HEK293 (cell line): ENCODE data around the gene SART3.

Source experiments
- HOXA7 ChIP-seq: sonication (generic); formaldehyde crosslinking; IDR thresholded peaks from 2 replicates; pipeline ENCODE4 v1.8.1; 2022; ENCODE audit warnings: missing genetic modification reagents, borderline replicate concordance
- IKZF3 ChIP-seq: fragments of 450-650 bp; IDR thresholded peaks from 2 replicates; pipeline ENCODE4 v1.5.0; 2018; ENCODE audit warnings: missing biosample characterization, mild to moderate bottlenecking, missing genetic modification characterization, moderate library complexity
- OVOL3 ChIP-seq: fragments of 450-650 bp; formaldehyde crosslinking; IDR thresholded peaks from 2 replicates; pipeline ENCODE4 v1.5.1; 2016; ENCODE audit warnings: missing biosample characterization, missing genetic modification characterization
- SCRT1 ChIP-seq: fragments of 450-650 bp; formaldehyde crosslinking; IDR thresholded peaks from 2 replicates; pipeline ENCODE4 v1.5.1; 2016; ENCODE audit warnings: missing biosample characterization, missing genetic modification characterization, borderline replicate concordance
- SCRT2 ChIP-seq: fragments of 450-650 bp; formaldehyde crosslinking; IDR thresholded peaks from 2 replicates; pipeline ENCODE4 v1.5.1; 2016; ENCODE audit warnings: missing biosample characterization, missing genetic modification characterization
- YY2 ChIP-seq: fragments of 450-650 bp; formaldehyde crosslinking; IDR thresholded peaks from 2 replicates; pipeline ENCODE4 v1.5.1; 2016; ENCODE audit warnings: missing biosample characterization, missing genetic modification characterization
- ZFP3 ChIP-seq: fragments of 450-650 bp; formaldehyde crosslinking; IDR thresholded peaks from 2 replicates; pipeline ENCODE4 v1.5.1; 2016; ENCODE audit warnings: low read depth, missing biosample characterization, missing genetic modification characterization
- ZNF133 ChIP-seq: fragments of 450-650 bp; formaldehyde crosslinking; IDR thresholded peaks from 2 replicates; pipeline ENCODE4 v1.5.1; 2016; ENCODE audit warnings: missing biosample characterization, missing genetic modification characterization
- ZNF155 ChIP-seq: fragments of 450-650 bp; formaldehyde crosslinking; IDR thresholded peaks from 2 replicates; pipeline ENCODE4 v1.5.1; 2016; ENCODE audit warnings: missing biosample characterization, missing genetic modification characterization
- ZNF174 ChIP-seq: fragments of 450-650 bp; formaldehyde crosslinking; IDR thresholded peaks from 2 replicates; pipeline ENCODE4 v1.5.0; 2017; ENCODE audit warnings: missing biosample characterization, mild to moderate bottlenecking, missing genetic modification characterization
- ZNF175 ChIP-seq: fragments of 450-650 bp; formaldehyde crosslinking; IDR thresholded peaks from 2 replicates; pipeline ENCODE4 v1.5.1; 2016; ENCODE audit warnings: missing biosample characterization, missing genetic modification characterization
- ZNF211 ChIP-seq: fragments of 450-650 bp; formaldehyde crosslinking; IDR thresholded peaks from 2 replicates; pipeline ENCODE4 v1.5.1; 2016; ENCODE audit warnings: low read depth, missing biosample characterization, missing genetic modification characterization
- ZNF302 ChIP-seq: fragments of 450-650 bp; formaldehyde crosslinking; IDR thresholded peaks from 2 replicates; pipeline ENCODE4 v1.5.1; 2016; ENCODE audit warnings: missing biosample characterization, missing genetic modification characterization, low read depth
- ZNF311 ChIP-seq: fragments of 450-650 bp; formaldehyde crosslinking; IDR thresholded peaks from 2 replicates; pipeline ENCODE4 v1.5.1; 2017; ENCODE audit warnings: missing biosample characterization, missing genetic modification characterization, borderline replicate concordance
- ZNF426 ChIP-seq: fragments of 450-650 bp; formaldehyde crosslinking; IDR thresholded peaks from 2 replicates; pipeline ENCODE4 v1.5.1; 2017; ENCODE audit warnings: missing biosample characterization, missing genetic modification characterization, mild to moderate bottlenecking, inconsistent platforms, moderate library complexity
- ZNF529 ChIP-seq: fragments of 450-650 bp; formaldehyde crosslinking; IDR thresholded peaks from 2 replicates; pipeline ENCODE4 v1.5.1; 2017; ENCODE audit warnings: missing genetic modification characterization, missing biosample characterization; ENCODE audit not compliant: insufficient replicate concordance
- ZNF561 ChIP-seq: fragments of 450-650 bp; IDR thresholded peaks from 2 replicates; pipeline ENCODE4 v1.5.1; 2018; ENCODE audit warnings: missing biosample characterization, missing genetic modification characterization, borderline replicate concordance
- ZNF585B ChIP-seq: fragments of 450-650 bp; formaldehyde crosslinking; IDR thresholded peaks from 2 replicates; pipeline ENCODE4 v1.5.1; 2016; ENCODE audit warnings: missing biosample characterization, missing genetic modification characterization
- ZNF596 ChIP-seq: fragments of 450-650 bp; IDR thresholded peaks from 2 replicates; pipeline ENCODE4 v1.5.0; 2018; ENCODE audit warnings: missing biosample characterization, mild to moderate bottlenecking, missing genetic modification characterization, moderate library complexity
- ZNF654 ChIP-seq: fragments of 450-650 bp; formaldehyde crosslinking; IDR thresholded peaks from 2 replicates; pipeline ENCODE4 v1.5.1; 2016; ENCODE audit warnings: low read depth, missing biosample characterization, missing genetic modification characterization
- ZNF660 ChIP-seq: fragments of 450-650 bp; IDR thresholded peaks from 2 replicates; pipeline ENCODE4 v1.5.1; 2018; ENCODE audit warnings: missing biosample characterization, mild to moderate bottlenecking, missing genetic modification characterization
- ZNF707 ChIP-seq: fragments of 450-650 bp; formaldehyde crosslinking; IDR thresholded peaks from 2 replicates; pipeline ENCODE4 v1.5.1; 2016; ENCODE audit warnings: missing biosample characterization, missing genetic modification characterization
- ZNF76 ChIP-seq: fragments of 450-650 bp; formaldehyde crosslinking; IDR thresholded peaks from 2 replicates; pipeline ENCODE4; 2016; ENCODE audit warnings: low read depth, missing biosample characterization, missing genetic modification characterization, borderline replicate concordance
- ZNF791 ChIP-seq: fragments of 450-650 bp; formaldehyde crosslinking; IDR thresholded peaks from 2 replicates; pipeline ENCODE4 v1.5.1; 2016; ENCODE audit warnings: missing biosample characterization, missing genetic modification characterization
- ZNF792 ChIP-seq: fragments of 450-650 bp; formaldehyde crosslinking; IDR thresholded peaks from 2 replicates; pipeline ENCODE4 v1.5.1; 2016; ENCODE audit warnings: missing biosample characterization, missing genetic modification characterization
- ZSCAN16 ChIP-seq: fragments of 450-650 bp; formaldehyde crosslinking; IDR thresholded peaks from 2 replicates; pipeline ENCODE4 v1.5.1; 2016; ENCODE audit warnings: missing biosample characterization, missing genetic modification characterization
- ZSCAN23 ChIP-seq: fragments of 450-650 bp; formaldehyde crosslinking; IDR thresholded peaks from 2 replicates; pipeline ENCODE4 v1.5.1; 2016; ENCODE audit warnings: missing biosample characterization, missing genetic modification characterization
- TF ChIP-seq, protein P1 (sequence below): fragments of 450-650 bp; formaldehyde crosslinking; IDR thresholded peaks from 2 replicates; pipeline ENCODE4 v1.5.1; 2017; ENCODE audit warnings: missing biosample characterization, missing genetic modification characterization
- TF ChIP-seq, protein P2 (sequence below): fragments of 450-650 bp; formaldehyde crosslinking; IDR thresholded peaks from 2 replicates; pipeline ENCODE4 v1.5.1; 2016; ENCODE audit warnings: missing biosample characterization, missing genetic modification characterization
- TF ChIP-seq, protein P3 (sequence below): fragments of 450-650 bp; formaldehyde crosslinking; IDR thresholded peaks from 2 replicates; pipeline ENCODE4 v1.5.1; 2016; ENCODE audit warnings: missing biosample characterization, missing genetic modification characterization
- TF ChIP-seq, protein P4 (sequence below): fragments of 450-650 bp; formaldehyde crosslinking; IDR thresholded peaks from 2 replicates; pipeline ENCODE4 v1.5.1; 2017; ENCODE audit warnings: missing biosample characterization, missing genetic modification characterization
- TF ChIP-seq, protein P5 (sequence below): fragments of 450-650 bp; formaldehyde crosslinking; IDR thresholded peaks from 2 replicates; pipeline ENCODE4 v1.5.1; 2016; ENCODE audit warnings: missing biosample characterization, missing genetic modification characterization

SART3 gene

DNA sequence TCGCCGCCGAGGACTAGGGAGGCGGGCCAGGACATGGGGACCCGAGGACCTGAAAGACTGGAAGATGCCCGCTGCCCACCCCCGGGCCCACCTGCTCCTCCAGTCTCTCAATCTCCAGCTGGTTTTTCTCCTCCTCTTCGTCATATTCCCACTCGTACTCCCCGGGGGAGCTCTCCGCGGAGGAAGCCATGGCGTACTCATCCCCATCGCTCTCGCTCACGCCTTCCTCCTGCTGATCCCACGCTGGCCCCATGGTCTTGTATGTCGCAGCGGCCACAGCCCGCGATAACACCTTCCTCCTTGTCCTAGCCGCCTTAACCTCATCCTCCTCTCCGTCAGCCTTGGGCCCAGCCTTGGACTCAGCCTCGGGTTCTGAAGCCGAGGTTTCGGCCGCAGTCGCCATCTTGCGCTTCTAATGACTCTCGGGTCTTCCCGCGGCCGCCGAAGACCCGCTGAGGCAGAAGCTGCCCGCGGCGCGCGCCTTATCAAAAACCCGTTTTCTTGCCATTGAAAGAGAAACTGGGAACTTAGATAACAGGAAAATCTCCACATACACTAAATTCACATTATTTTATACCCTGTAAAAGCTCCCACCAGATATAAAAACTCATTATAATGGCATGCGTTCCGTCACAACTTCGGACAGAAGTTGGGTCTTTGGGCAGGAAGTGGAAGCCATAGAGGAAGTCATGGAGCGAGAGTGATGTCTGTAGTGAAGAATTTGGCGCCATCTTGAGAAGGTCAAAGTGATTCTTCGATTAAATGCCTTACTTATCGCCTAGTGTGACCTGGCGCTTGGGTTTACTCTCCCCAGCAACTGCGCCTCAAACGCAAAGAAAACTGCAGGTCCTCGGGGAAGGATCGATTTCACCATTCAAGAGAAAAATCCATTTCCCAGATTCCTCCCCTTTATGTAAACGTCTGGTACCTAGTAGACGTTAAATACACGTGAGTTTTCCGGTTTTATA lies at the start of gene SART3 (continued):
- TF ChIP-seq ZNF311: no peak
- no peak for TF ChIP-seq ZNF426 (tag by site-specific recombination)
- TF ChIP-seq, protein P1, sequence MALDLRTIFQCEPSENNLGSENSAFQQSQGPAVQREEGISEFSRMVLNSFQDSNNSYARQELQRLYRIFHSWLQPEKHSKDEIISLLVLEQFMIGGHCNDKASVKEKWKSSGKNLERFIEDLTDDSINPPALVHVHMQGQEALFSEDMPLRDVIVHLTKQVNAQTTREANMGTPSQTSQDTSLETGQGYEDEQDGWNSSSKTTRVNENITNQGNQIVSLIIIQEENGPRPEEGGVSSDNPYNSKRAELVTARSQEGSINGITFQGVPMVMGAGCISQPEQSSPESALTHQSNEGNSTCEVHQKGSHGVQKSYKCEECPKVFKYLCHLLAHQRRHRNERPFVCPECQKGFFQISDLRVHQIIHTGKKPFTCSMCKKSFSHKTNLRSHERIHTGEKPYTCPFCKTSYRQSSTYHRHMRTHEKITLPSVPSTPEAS: no peak
- no peak for TF ChIP-seq ZNF596
- TF ChIP-seq IKZF3 (tag by site-specific recombination): no peak
- no peak for TF ChIP-seq ZNF585B (tag by site-specific recombination)
- no peak for TF ChIP-seq ZNF792 (tag by site-specific recombination)
- TF ChIP-seq ZNF155 (tag by site-specific recombination): no peak
- no peak; the same call in 1 of the 2 replicates for TF ChIP-seq ZNF654 (tag by site-specific recombination)
- no peak for TF ChIP-seq ZFP3 (tag by site-specific recombination)
- no peak for TF ChIP-seq ZNF529 (tag by site-specific recombination)
- TF ChIP-seq ZSCAN23 (tag by site-specific recombination): 0 out of 2 replicates have a peak, but pooled peaks have one; percentile 33
- TF ChIP-seq ZNF707: no peak
- TF ChIP-seq ZNF791 (tag by site-specific recombination): no peak
- 0 out of 2 replicates have a peak, but pooled peaks have one; percentile 18 for TF ChIP-seq ZNF561 (tag by site-specific recombination)
- TF ChIP-seq, protein P2, sequence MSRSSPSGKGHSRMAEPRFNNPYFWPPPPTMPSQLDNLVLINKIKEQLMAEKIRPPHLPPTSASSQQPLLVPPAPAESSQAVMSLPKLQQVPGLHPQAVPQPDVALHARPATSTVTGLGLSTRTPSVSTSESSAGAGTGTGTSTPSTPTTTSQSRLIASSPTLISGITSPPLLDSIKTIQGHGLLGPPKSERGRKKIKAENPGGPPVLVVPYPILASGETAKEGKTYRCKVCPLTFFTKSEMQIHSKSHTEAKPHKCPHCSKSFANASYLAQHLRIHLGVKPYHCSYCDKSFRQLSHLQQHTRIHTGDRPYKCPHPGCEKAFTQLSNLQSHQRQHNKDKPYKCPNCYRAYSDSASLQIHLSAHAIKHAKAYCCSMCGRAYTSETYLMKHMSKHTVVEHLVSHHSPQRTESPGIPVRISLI (tag by site-specific recombination): no peak
- TF ChIP-seq, protein P3, sequence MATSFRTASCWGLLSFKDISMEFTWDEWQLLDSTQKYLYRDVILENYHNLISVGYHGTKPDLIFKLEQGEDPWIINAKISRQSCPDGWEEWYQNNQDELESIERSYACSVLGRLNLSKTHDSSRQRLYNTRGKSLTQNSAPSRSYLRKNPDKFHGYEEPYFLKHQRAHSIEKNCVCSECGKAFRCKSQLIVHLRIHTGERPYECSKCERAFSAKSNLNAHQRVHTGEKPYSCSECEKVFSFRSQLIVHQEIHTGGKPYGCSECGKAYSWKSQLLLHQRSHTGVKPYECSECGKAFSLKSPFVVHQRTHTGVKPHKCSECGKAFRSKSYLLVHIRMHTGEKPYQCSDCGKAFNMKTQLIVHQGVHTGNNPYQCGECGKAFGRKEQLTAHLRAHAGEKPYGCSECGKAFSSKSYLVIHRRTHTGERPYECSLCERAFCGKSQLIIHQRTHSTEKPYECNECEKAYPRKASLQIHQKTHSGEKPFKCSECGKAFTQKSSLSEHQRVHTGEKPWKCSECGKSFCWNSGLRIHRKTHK: no peak
- no peak for TF ChIP-seq SCRT1 (tag by site-specific recombination)
- TF ChIP-seq ZNF302 (tag by site-specific recombination): no peak
- TF ChIP-seq SCRT2 (tag by site-specific recombination): no peak
- TF ChIP-seq ZNF175 (tag by site-specific recombination): no peak
- no peak for TF ChIP-seq ZNF174 (tag by site-specific recombination)
- no peak for TF ChIP-seq HOXA7 (CRISPR knock-in tag)
- no peak for TF ChIP-seq ZNF133 (tag by site-specific recombination)
- TF ChIP-seq, protein P4, sequence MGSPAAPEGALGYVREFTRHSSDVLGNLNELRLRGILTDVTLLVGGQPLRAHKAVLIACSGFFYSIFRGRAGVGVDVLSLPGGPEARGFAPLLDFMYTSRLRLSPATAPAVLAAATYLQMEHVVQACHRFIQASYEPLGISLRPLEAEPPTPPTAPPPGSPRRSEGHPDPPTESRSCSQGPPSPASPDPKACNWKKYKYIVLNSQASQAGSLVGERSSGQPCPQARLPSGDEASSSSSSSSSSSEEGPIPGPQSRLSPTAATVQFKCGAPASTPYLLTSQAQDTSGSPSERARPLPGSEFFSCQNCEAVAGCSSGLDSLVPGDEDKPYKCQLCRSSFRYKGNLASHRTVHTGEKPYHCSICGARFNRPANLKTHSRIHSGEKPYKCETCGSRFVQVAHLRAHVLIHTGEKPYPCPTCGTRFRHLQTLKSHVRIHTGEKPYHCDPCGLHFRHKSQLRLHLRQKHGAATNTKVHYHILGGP: no peak
- TF ChIP-seq, protein P5, sequence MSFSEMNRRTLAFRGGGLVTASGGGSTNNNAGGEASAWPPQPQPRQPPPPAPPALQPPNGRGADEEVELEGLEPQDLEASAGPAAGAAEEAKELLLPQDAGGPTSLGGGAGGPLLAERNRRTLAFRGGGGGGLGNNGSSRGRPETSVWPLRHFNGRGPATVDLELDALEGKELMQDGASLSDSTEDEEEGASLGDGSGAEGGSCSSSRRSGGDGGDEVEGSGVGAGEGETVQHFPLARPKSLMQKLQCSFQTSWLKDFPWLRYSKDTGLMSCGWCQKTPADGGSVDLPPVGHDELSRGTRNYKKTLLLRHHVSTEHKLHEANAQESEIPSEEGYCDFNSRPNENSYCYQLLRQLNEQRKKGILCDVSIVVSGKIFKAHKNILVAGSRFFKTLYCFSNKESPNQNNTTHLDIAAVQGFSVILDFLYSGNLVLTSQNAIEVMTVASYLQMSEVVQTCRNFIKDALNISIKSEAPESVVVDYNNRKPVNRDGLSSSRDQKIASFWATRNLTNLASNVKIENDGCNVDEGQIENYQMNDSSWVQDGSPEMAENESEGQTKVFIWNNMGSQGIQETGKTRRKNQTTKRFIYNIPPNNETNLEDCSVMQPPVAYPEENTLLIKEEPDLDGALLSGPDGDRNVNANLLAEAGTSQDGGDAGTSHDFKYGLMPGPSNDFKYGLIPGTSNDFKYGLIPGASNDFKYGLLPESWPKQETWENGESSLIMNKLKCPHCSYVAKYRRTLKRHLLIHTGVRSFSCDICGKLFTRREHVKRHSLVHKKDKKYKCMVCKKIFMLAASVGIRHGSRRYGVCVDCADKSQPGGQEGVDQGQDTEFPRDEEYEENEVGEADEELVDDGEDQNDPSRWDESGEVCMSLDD: no peak
- peak; percentile 94 for TF ChIP-seq YY2 (tag by site-specific recombination)
- peak; percentile 84; the same call in 1 of the 2 replicates for TF ChIP-seq ZNF76
- TF ChIP-seq ZSCAN16: no peak
- no peak for TF ChIP-seq ZNF211 (tag by site-specific recombination)
- peak; percentile 85 for TF ChIP-seq ZNF660
- 0 out of 2 replicates have a peak, but pooled peaks have one; percentile 40 for TF ChIP-seq OVOL3
